Mesenchymal stem cell (in vitro differentiated cells and primary cell): ENCODE data around the gene SSBP4.

ENCODE experiments used
- DNase-seq: peaks from one replicate; pipeline ENCODE4 v3.0.0-alpha.2; 2013
- H2AFZ ChIP-seq: one replicate; pipeline ENCODE4 v1.6.1; 2013; ENCODE audit warnings: low read depth, mild to moderate bottlenecking, control low read depth, inconsistent platforms, low read length, moderate library complexity
- H2AK5ac ChIP-seq: 2 replicates; pipeline ENCODE4 v1.6.1; 2013; ENCODE audit warnings: low read length, moderate library complexity, mild to moderate bottlenecking, inconsistent platforms; ENCODE audit not compliant: severe bottlenecking
- H2BK120ac ChIP-seq: one replicate; pipeline ENCODE4 v1.6.1; 2013; ENCODE audit warnings: low read depth, mild to moderate bottlenecking, inconsistent platforms, low read length, moderate library complexity
- H2BK12ac ChIP-seq, 2 experiments: one replicate each; pipeline ENCODE4 v1.6.1; 2013; ENCODE audit warnings: inconsistent platforms in 2 of 2, low read length in 2 of 2, mild to moderate bottlenecking in 2 of 2, moderate library complexity in 2 of 2, control low read depth in 1 of 2
- H2BK15ac ChIP-seq: one replicate; pipeline ENCODE4 v1.6.1; 2013; ENCODE audit warnings: mild to moderate bottlenecking, low read depth, inconsistent platforms; ENCODE audit not compliant: poor library complexity, severe bottlenecking
- H2BK5ac ChIP-seq: 2 replicates; pipeline ENCODE4 v1.6.1; 2013; ENCODE audit warnings: low read depth, mild to moderate bottlenecking, low read length, control low read depth, inconsistent platforms; ENCODE audit not compliant: poor library complexity, severe bottlenecking
- H3K14ac ChIP-seq, 2 experiments: one replicate each; pipeline ENCODE4 v1.6.1; 2013; ENCODE audit warnings: inconsistent platforms in 2 of 2, low read length in 2 of 2, control low read depth in 1 of 2, mild to moderate bottlenecking in 1 of 2, moderate library complexity in 1 of 2
- H3K18ac ChIP-seq, 2 experiments: one replicate each; pipeline ENCODE4 v1.6.1; 2013; ENCODE audit warnings: inconsistent platforms in 2 of 2, low read length in 2 of 2, control low read depth in 1 of 2, low read depth in 1 of 2, mild to moderate bottlenecking in 1 of 2
- H3K23ac ChIP-seq, 2 experiments: one replicate each; pipeline ENCODE4 v1.6.1; 2013; ENCODE audit warnings: inconsistent platforms in 2 of 2, low read length in 2 of 2, mild to moderate bottlenecking in 2 of 2, moderate library complexity in 2 of 2, control low read depth in 1 of 2
- H3K27ac ChIP-seq: 2 replicates; pipeline ENCODE4 v1.5.1; 2013; ENCODE audit warnings: mild to moderate bottlenecking, moderate library complexity, low read length, control low read depth, inconsistent platforms; ENCODE audit not compliant: poor library complexity, severe bottlenecking
- H3K27me3 ChIP-seq, 2 experiments: 2 replicates each; pipeline versions ENCODE4 v1.6.1 to v1.7.0; 2013; ENCODE audit warnings: low read length in 2 of 2, mild to moderate bottlenecking in 2 of 2, moderate library complexity in 2 of 2, control low read depth in 1 of 2, inconsistent platforms in 1 of 2; ENCODE audit not compliant: control insufficient read depth in 1 of 2, insufficient read depth in 1 of 2
- H3K36me3 ChIP-seq, 2 experiments: 2 replicates each; pipeline versions ENCODE4 v1.6.1 to v1.7.0; 2013; ENCODE audit warnings: low read length in 2 of 2, control low read depth in 1 of 2, inconsistent platforms in 1 of 2, low read depth in 1 of 2, mild to moderate bottlenecking in 1 of 2; ENCODE audit not compliant: insufficient read depth in 2 of 2, control insufficient read depth in 1 of 2
- H3K4ac ChIP-seq, 2 experiments: one replicate each; pipeline ENCODE4 v1.6.1; 2013; ENCODE audit warnings: inconsistent platforms in 2 of 2, low read length in 2 of 2, mild to moderate bottlenecking in 2 of 2, moderate library complexity in 2 of 2, control low read depth in 1 of 2, low read depth in 1 of 2
- H3K4me1 ChIP-seq: 2 replicates; pipeline ENCODE4 v1.6.1; 2013; ENCODE audit warnings: low read depth, low read length, control low read depth; ENCODE audit not compliant: control insufficient read depth, insufficient read depth
- H3K4me2 ChIP-seq: 2 replicates; pipeline ENCODE4 v1.6.1; 2013; ENCODE audit warnings: low read length, mild to moderate bottlenecking, inconsistent platforms; ENCODE audit not compliant: poor library complexity, severe bottlenecking
- H3K4me3 ChIP-seq, 2 experiments: 2 replicates each; pipeline versions ENCODE4 v1.5.1 to v1.7.0; 2013; ENCODE audit warnings: low read length in 2 of 2, mild to moderate bottlenecking in 2 of 2, control low read depth in 1 of 2, low read depth in 1 of 2; ENCODE audit not compliant: insufficient read depth in 1 of 2
- H3K79me1 ChIP-seq: replicated peaks from 2 replicates; pipeline ENCODE4 v1.6.1; 2013; ENCODE audit warnings: mild to moderate bottlenecking, control low read depth, low read length, inconsistent platforms; ENCODE audit not compliant: poor library complexity, severe bottlenecking
- H3K9ac ChIP-seq: 2 replicates; pipeline ENCODE4 v1.7.0; 2013; ENCODE audit warnings: mild to moderate bottlenecking, low read length, moderate library complexity
- H3K9me3 ChIP-seq: 2 replicates; pipeline ENCODE4 v1.7.0; 2013; ENCODE audit warnings: mild to moderate bottlenecking, low read length; ENCODE audit not compliant: control insufficient read depth
- H4K8ac ChIP-seq: one replicate; pipeline ENCODE4 v1.6.1; 2013; ENCODE audit warnings: inconsistent platforms, mild to moderate bottlenecking, low read length, moderate library complexity
- H4K91ac ChIP-seq: one replicate; pipeline ENCODE4 v1.6.1; 2013; ENCODE audit warnings: mild to moderate bottlenecking, low read length, inconsistent platforms
- WGBS: methylation state at CpG from one replicate; pipeline ENCODE4 v1.1.7; 2013; ENCODE audit warnings: mixed read lengths; 5-methylcytosine and 5-hydroxymethylcytosine counted together

Gene SSBP4

DNA sequence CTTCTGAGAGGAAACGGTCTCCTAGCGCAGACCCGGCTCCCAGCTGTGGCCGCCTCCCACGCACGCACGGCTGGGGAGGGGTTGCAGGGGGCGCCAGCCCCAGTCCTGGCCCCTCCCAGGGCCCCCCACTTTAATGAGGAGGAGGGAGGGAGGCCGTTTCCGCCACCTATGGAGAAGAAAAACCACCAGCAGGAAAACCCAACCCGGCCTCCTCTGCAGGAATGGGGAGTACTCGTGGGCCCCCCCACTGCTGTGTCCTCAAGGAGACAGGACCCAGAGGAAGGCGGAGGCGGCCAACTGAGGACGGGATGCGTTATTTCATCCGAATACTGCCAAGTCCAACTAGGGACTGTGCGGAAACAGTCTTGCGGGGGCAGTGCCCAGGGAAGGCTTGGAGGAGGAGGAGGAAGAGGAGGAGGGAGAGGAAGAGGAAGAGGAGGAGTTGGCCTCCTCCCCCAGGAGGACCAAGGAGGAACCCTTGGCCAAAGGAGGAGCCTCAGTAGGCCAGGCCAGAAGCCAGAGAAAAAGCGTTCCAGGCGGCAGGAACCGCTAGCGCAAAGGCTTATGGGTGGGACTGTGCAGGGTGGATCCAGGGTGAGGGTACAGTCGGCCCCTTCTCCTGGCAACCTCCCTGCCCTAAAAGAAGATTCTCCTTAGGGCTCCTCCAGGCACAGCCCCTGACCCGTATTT lies 3.9 kb upstream of the SSBP4 start:
- peak overlapping the region; percentile 51 to 88 for H3K4ac ChIP-seq
- WGBS = 82% methylated on average over 25 of the region's 25 CpGs
- DNase-seq = no peak

DNA sequence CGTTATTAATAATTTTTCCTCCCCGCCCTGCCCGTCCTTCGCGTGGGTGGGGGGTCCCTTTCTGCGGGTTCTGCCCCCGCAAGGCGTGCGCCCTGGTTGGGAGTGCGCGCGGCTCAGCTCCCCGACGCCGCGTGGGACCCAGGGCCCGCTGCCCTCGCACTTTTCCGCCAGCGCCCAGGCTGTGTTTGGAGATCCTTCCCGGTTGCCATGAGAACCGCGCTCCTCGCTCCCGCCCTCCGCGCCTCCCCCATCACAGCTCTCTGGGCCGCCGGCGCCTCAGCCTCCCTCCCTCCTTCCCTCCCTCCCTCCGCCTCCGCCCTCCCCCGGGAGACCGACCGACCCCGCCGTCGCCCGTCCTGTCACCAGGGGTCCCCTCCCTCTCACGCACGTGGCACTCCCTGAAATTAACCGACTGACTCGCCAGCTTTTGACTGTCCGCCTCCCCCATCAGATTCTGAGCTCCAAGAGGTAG lies 2.4 kb upstream of the SSBP4 start:
- H3K18ac ChIP-seq = peak overlapping the region; percentile 89 to 97
- peaks cover 65% of the 10 kb centered on the region for H3K4me1 ChIP-seq
- H3K79me1 ChIP-seq = no peaks in the 10 kb centered on the region
- H3K23ac ChIP-seq = peak overlapping the region in 1 of 2 experiments; percentile 95
- no peaks in the 10 kb centered on the region for H3K36me3 ChIP-seq
- H3K4ac ChIP-seq = peak overlapping the region; percentile 93 to 99
- under 1% methylated on average over 44 of the region's 44 CpGs for WGBS
- DNase-seq = peak; percentile 97
- H2BK12ac ChIP-seq = peak overlapping the region; percentile 46 to 98
- H3K9ac ChIP-seq = peak overlapping the region; percentile 95
- peak overlapping the region; percentile 49 to 75 for H3K4me3 ChIP-seq
- peak overlapping the region; percentile 96 for H2BK120ac ChIP-seq
- H3K14ac ChIP-seq = peak overlapping the region in 1 of 2 experiments; percentile 97
- H3K27ac ChIP-seq = peak overlapping the region; percentile 93
- H4K91ac ChIP-seq = peak overlapping the region; percentile 100
- H2BK5ac ChIP-seq = peak overlapping the region; percentile 88
- peak overlapping the region; percentile 62 for H3K4me2 ChIP-seq
- H3K9me3 ChIP-seq = no peaks in the 10 kb centered on the region
- peak overlapping the region; percentile 98 for H2BK15ac ChIP-seq
- peak overlapping the region; percentile 93 for H2AK5ac ChIP-seq
- peak overlapping the region; percentile 39 for H2AFZ ChIP-seq
- no peaks in the 10 kb centered on the region for H3K27me3 ChIP-seq
- peak overlapping the region; percentile 82 for H4K8ac ChIP-seq

More for the DNA sequence above, 3.9 kb upstream of the SSBP4 start:
- peak overlapping the region; percentile 7 for H2AK5ac ChIP-seq
- peak overlapping the region; percentile 93 for H3K27ac ChIP-seq
- no peak overlapping the region for H2AFZ ChIP-seq
- H3K23ac ChIP-seq = no peak overlapping the region
- H3K4me3 ChIP-seq = peak overlapping the region in 1 of 2 experiments; percentile 77
- H4K8ac ChIP-seq = peak overlapping the region; percentile 58
- peak overlapping the region; percentile 71 to 90 for H3K18ac ChIP-seq
- H3K4me1 ChIP-seq = peaks cover 53% of the 10 kb centered on the region
- H3K27me3 ChIP-seq = no peaks in the 10 kb centered on the region
- H2BK120ac ChIP-seq = peak overlapping the region; percentile 82
- no peaks in the 10 kb centered on the region for H3K36me3 ChIP-seq
- peak overlapping the region; percentile 88 for H2BK15ac ChIP-seq
- peak overlapping the region; percentile 95 for H3K9ac ChIP-seq
- H2BK12ac ChIP-seq = peak overlapping the region; percentile 75 to 91
- peak overlapping the region; percentile 68 for H2BK5ac ChIP-seq
- H3K79me1 ChIP-seq = no peaks in the 10 kb centered on the region
- H3K4me2 ChIP-seq = no peak overlapping the region
- peak overlapping the region; percentile 95 for H4K91ac ChIP-seq
- H3K14ac ChIP-seq = peak overlapping the region in 1 of 2 experiments; percentile 71
- no peaks in the 10 kb centered on the region for H3K9me3 ChIP-seq

DNA sequence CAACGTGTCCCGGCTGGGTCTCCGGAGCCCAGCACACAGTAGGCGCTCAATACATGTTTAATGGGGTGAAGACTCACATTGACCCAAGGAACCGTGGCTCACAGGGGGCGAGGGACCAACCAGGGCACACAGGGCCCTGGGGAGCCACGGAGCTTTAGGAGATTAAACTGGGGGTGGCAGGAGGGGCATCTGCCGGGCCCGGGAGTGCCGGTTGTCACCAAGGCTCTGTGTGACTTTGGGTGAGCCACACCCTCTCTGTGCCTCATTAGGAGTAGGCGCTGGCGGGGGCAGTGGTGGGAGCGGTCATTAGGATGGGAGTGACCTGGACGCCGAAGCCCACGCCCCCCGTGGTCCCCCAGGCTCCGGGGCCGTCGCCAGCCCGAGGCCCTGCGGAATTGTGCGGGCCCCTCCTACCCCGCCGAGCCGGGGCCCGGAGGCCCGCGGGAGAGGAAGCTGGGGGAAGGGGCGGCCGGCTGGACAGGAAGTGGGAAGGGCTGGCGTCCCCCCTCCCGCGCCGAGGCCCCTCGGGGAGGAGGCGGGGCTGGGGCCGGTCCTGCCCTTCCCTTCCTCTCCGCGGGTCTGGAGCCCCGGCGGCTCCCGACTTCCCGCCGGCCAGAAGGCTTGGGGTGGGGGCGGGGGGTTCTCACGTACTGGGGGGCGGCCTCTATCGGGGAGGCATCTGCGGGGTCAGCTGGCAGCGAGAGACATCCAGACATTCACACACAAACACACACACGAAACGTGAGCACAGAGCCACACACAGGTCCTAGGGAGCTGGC lies 1.8 kb upstream of the SSBP4 start:
- H3K27ac ChIP-seq = peak overlapping the region; percentile 93
- H2BK120ac ChIP-seq = peak overlapping the region; percentile 96
- peak overlapping the region; percentile 100 for H4K8ac ChIP-seq
- peak overlapping the region in 1 of 2 experiments; percentile 95 for H3K23ac ChIP-seq
- H3K36me3 ChIP-seq = peaks cover 0 to under 1% of the 10 kb centered on the region in 2 experiments
- peaks cover 67% of the 10 kb centered on the region for H3K4me1 ChIP-seq
- H2BK15ac ChIP-seq = peak overlapping the region; percentile 92
- H3K18ac ChIP-seq = peak overlapping the region; percentile 98 to 100
- peak overlapping the region in 1 of 2 experiments; percentile 98 for H3K14ac ChIP-seq
- H3K27me3 ChIP-seq = no peaks in the 10 kb centered on the region
- peak overlapping the region; percentile 39 for H2AFZ ChIP-seq
- H3K9me3 ChIP-seq = no peaks in the 10 kb centered on the region
- under 1% methylated on average over 28 of the region's 53 CpGs for WGBS
- peak overlapping the region; percentile 67 for H3K4me2 ChIP-seq
- H2BK12ac ChIP-seq = peak overlapping the region; percentile 99 to 100
- peak overlapping the region; percentile 49 to 75 for H3K4me3 ChIP-seq
- H3K79me1 ChIP-seq = no peaks in the 10 kb centered on the region
- peak overlapping the region; percentile 96 for H2AK5ac ChIP-seq
- H3K4ac ChIP-seq = peak overlapping the region; percentile 97 to 99
- peak overlapping the region; percentile 88 for H2BK5ac ChIP-seq
- peak; percentile 93 for DNase-seq
- H3K9ac ChIP-seq = peak overlapping the region; percentile 95
- peak overlapping the region; percentile 100 for H4K91ac ChIP-seq
